A549 (cell line): ENCODE data around the gene KRTAP4-2. TPM values are rescaled to one million over a fixed set of nuclear protein-coding genes. Genes with fewer than 3 reads are reported as not detected.

Source experiments
- ATAC-seq, 2 experiments: fragments of 200-7000 bp in 1 of 2; fragments of >200 bp in 1 of 2; cut with Nextera tagmentation in 1 of 2; cut with Tn5 transposase in 1 of 2; 3 replicates each; pipeline versions ENCODE4 v1.8.0 to v1.9.1; 2018 to 2020; ENCODE audit warnings: mild to moderate bottlenecking in 1 of 2, moderate library complexity in 1 of 2
- CTCF ChIA-PET: fragments of 300-600 bp; sonication (Branson Sonifier 250); formaldehyde crosslinking; extraction: SDS; loops from one replicate; lab custom pipeline; 2021; ENCODE audit warnings: antibody characterized with exemption, inconsistent platforms; lab: Yijun Ruan, JAX
- POLR2A ChIA-PET: fragments of 350-600 bp; formaldehyde crosslinking; extraction: SDS; loops from one replicate; lab custom pipeline; 2021; ENCODE audit warnings: antibody characterized with exemption, inconsistent platforms; lab: Yijun Ruan, JAX
- DNase-seq, 2 experiments: peaks; one replicate each; pipeline versions ENCODE4 v3.0.0 to v3.0.0-alpha.2; 2011 to 2016; ENCODE audit warnings: low read depth in 1 of 2, low spot score in 1 of 2
- FAIRE-seq: peaks from 2 replicates; lab custom pipeline; 2011; peaks lifted over from hg19 to GRCh38; lab: Jason Lieb, UNC
- H3K27ac ChIP-seq, 2 experiments: fragments of >200 bp; sonication (Bioruptor Twin); formaldehyde crosslinking; 3 replicates each; pipeline ENCODE4 v1.5.1; 2016 to 2017
- H3K4me1 ChIP-seq: fragments of >200 bp; sonication (Bioruptor Twin); formaldehyde crosslinking; 3 replicates; pipeline ENCODE4 v1.6.1; 2016
- H3K4me2 ChIP-seq: fragments of >200 bp; sonication (Bioruptor Twin); formaldehyde crosslinking; 3 replicates; pipeline ENCODE4 v1.6.1; 2016
- H3K4me3 ChIP-seq: fragments of >200 bp; sonication (Bioruptor Twin); formaldehyde crosslinking; 3 replicates; pipeline ENCODE4 v1.5.1; 2016
- H3K9me3 ChIP-seq: fragments of >200 bp; sonication (Bioruptor Twin); formaldehyde crosslinking; 3 replicates; pipeline ENCODE4 v1.6.1; 2016
- CHD4 ChIP-seq: fragments of 200-600 bp; sonication (generic); IDR thresholded peaks from 2 replicates; pipeline ENCODE4 v1.6.1; 2016; ENCODE audit warnings: antibody characterized with exemption, mild to moderate bottlenecking, borderline replicate concordance
- E2F6 ChIP-seq: IDR thresholded peaks from 2 replicates; pipeline ENCODE4 v1.6.1; 2012; ENCODE audit warnings: low read depth, borderline replicate concordance
- EP300 ChIP-seq, 2 experiments: fragments of >200 bp; sonication (Bioruptor Twin); formaldehyde crosslinking; IDR thresholded peaks; 2 replicates in 1 of 2; 3 replicates in 1 of 2; pipeline ENCODE4 v1.6.1; 2016 to 2017
- FOSL2 ChIP-seq, 2 experiments: fragments of 450-650 bp in 1 of 2; fragments of >200 bp in 1 of 2; sonication (Bioruptor Twin) in 1 of 2; formaldehyde crosslinking; IDR thresholded peaks; 2 replicates each; pipeline versions ENCODE4 v1.5.0 to v1.6.1; 2016 to 2020; ENCODE audit warnings: mild to moderate bottlenecking in 1 of 2, moderate library complexity in 1 of 2
- HOXA7 ChIP-seq: fragments of 250-450 bp; sonication (Bioruptor Pico); IDR thresholded peaks from 2 replicates; pipeline ENCODE4 v1.5.0; 2020; ENCODE audit warnings: mild to moderate bottlenecking, moderate library complexity
- JUN ChIP-seq, 2 experiments: fragments of >200 bp; sonication (Bioruptor Twin); formaldehyde crosslinking; IDR thresholded peaks; 2 replicates in 1 of 2; 3 replicates in 1 of 2; pipeline ENCODE4 v1.6.1; 2016 to 2017
- JUNB ChIP-seq: fragments of >200 bp; sonication (Bioruptor Twin); formaldehyde crosslinking; IDR thresholded peaks from 2 replicates; pipeline ENCODE4 v1.6.1; 2016
- KDM1A ChIP-seq: fragments of 200-600 bp; sonication (generic); IDR thresholded peaks from 2 replicates; pipeline ENCODE4 v1.6.1; 2016; ENCODE audit warnings: low read depth, mild to moderate bottlenecking
- KDM5A ChIP-seq: fragments of 200-600 bp; sonication (generic); IDR thresholded peaks from 2 replicates; pipeline ENCODE4 v1.6.1; 2016; ENCODE audit warnings: antibody characterized with exemption, mild to moderate bottlenecking
- MAX ChIP-seq: IDR thresholded peaks from 2 replicates; pipeline ENCODE4 v1.6.1; 2012
- MYC ChIP-seq: IDR thresholded peaks from 2 replicates; pipeline ENCODE4 v1.6.1; 2012; ENCODE audit warnings: mild to moderate bottlenecking, inconsistent platforms, low read length, improper control_type of control experiment, borderline replicate concordance
- NR3C1 ChIP-seq: fragments of >200 bp; sonication (Bioruptor Twin); formaldehyde crosslinking; IDR thresholded peaks from 3 replicates; pipeline ENCODE4 v1.6.1; 2017
- PHF8 ChIP-seq: fragments of 200-600 bp; sonication (generic); IDR thresholded peaks from 2 replicates; pipeline ENCODE4 v1.6.1; 2016; ENCODE audit warnings: low read depth, mild to moderate bottlenecking, antibody characterized with exemption, moderate library complexity, borderline replicate concordance
- POLR2A ChIP-seq: IDR thresholded peaks from 2 replicates; pipeline ENCODE4 v1.6.1; 2012; ENCODE audit warnings: mild to moderate bottlenecking, low read length
- POLR2AphosphoS2 ChIP-seq: conservative IDR thresholded peaks from 2 replicates; pipeline ENCODE4 v1.6.1; 2012; ENCODE audit warnings: low read length, improper control_type of control experiment, inconsistent platforms
- RARB ChIP-seq: fragments of 250-450 bp; sonication (Bioruptor Pico); IDR thresholded peaks from 2 replicates; pipeline ENCODE4 v1.8.0; 2021; ENCODE audit warnings: mild to moderate bottlenecking, moderate library complexity
- RNF2 ChIP-seq: fragments of 200-600 bp; sonication (generic); IDR thresholded peaks from 2 replicates; pipeline ENCODE4 v1.6.1; 2016; ENCODE audit warnings: low read depth, mild to moderate bottlenecking, antibody characterized with exemption, moderate library complexity, borderline replicate concordance
- SREBF2 ChIP-seq: fragments of 450-650 bp; IDR thresholded peaks from 2 replicates; pipeline ENCODE4 v1.6.1; 2014; ENCODE audit warnings: mild to moderate bottlenecking, moderate library complexity
- TP53 ChIP-seq: fragments of 250-450 bp; sonication (Bioruptor Pico); IDR thresholded peaks from 2 replicates; pipeline ENCODE4 v1.5.0; 2021; ENCODE audit warnings: mild to moderate bottlenecking, moderate library complexity
- ZC3H11A ChIP-seq: fragments of 450-650 bp; IDR thresholded peaks from 2 replicates; pipeline ENCODE4 v1.6.1; 2014; ENCODE audit warnings: antibody characterized with exemption, mild to moderate bottlenecking
- WGBS: methylation state at CpG from one replicate; pipeline ENCODE4 v1.1.6; 2017; ENCODE audit errors: missing lambda C conversion rate; 5-methylcytosine and 5-hydroxymethylcytosine counted together
- polyA plus RNA-seq, 4 experiments: library from polyadenylated mRNA; depleted of rRNA in 3 of 4; stranded (reverse); fragments of >200 nt; fragmentation: RNase III in 1 of 4; extraction: RNeasy Plus Mini Kit Qiagen cat#74134 plus additional on column Dnase treatment in 1 of 4; gene quantifications; 2 replicates in 3 of 4; 3 replicates in 1 of 4; pipeline ENCODE4 v1.2.3, GENCODE V29; 2011 to 2017
- small RNA-seq, 6 experiments: library from RNA; depleted of rRNA; stranded (forward); fragments of <200 nt; gene quantifications; one replicate each; pipeline ENCODE3, GENCODE V24; 2012

The KRTAP4-2 gene
- polyA plus RNA-seq, 2 of the 4 experiments (the other 2 are of a cell fraction): not detected

GRCh38 chr17:41133880-41134735, 43.9 kb downstream of the KRTAP4-2 start:
- DNase-seq (no peak), FAIRE-seq (peak; percentile 28), ATAC-seq (no peak)
- ChIA-PET POLR2A (no interaction called here), CTCF (interaction anchor here (0.7 kb wide), 1 partner anchor 11 kb away, joined by 3 read pairs; no protein-coding TSS in a partner anchor)
- Histone ChIP-seq H3K4me3 (no peak overlapping the region), H3K4me1 (0 out of 3 replicates have a peak, but pooled peaks cover 6% of the 10 kb centered on the region), H3K9me3 (no peaks in the 10 kb centered on the region), H3K4me2 (no peak overlapping the region), H3K27ac (no peak overlapping the region)
- WGBS: 52% methylated on average over 2 of the region's 2 CpGs
- TF ChIP-seq SREBF2 (no peak), RNF2 (no peak), NR3C1 (no peak), HOXA7 (no peak), POLR2A (no peak), CHD4 (no peak), E2F6 (no peak), MYC (no peak), POLR2AphosphoS2 (no peak), RARB (CRISPR knock-in tag) (no peak), KDM5A (no peak), TP53 (CRISPR knock-in tag) (no peak), MAX (no peak), PHF8 (no peak), EP300 (IDR thresholded peaks at IDR 0.05) (no peak), KDM1A (no peak), ZC3H11A (no peak)

- peak; percentile 97 for FAIRE-seq
- peak overlapping the region in 1 of 2 experiments; percentile 1; a peak in 1 of 6 replicates for H3K27ac ChIP-seq
- H3K4me1 ChIP-seq: 0 out of 3 replicates have a peak, but pooled peaks cover 6% of the 10 kb centered on the region
- ATAC-seq: no peak; a peak in 1 of 6 replicates
- 0 out of 3 replicates have a peak overlapping the region, but pooled peaks have one; percentile 7 for H3K4me2 ChIP-seq
- TF ChIP-seq JUN (IDR thresholded peaks at IDR 0.05) (no peak), FOSL2 (IDR thresholded peaks at IDR 0.05) (peak; percentile 49; the same call in 1 of the 2 replicates), FOSL2 (CRISPR knock-in tag; IDR thresholded peaks at IDR 0.05) (peak; percentile 75), JUNB (peak; percentile 60; the same call in 1 of the 2 replicates)
- H3K9me3 ChIP-seq: no peaks in the 10 kb centered on the region
- peak in 1 of 2 experiments; percentile 27 for DNase-seq
- ChIA-PET CTCF (interaction anchor here (1.0 kb wide), 1 partner anchor 190 kb away, joined by 3 read pairs; no protein-coding TSS in a partner anchor), POLR2A (no interaction called here)
- 56% methylated on average over 3 of the region's 3 CpGs for WGBS
- no peak overlapping the region for H3K4me3 ChIP-seq
Measured at GRCh38 chr17:41131979-41132378, 46.0 kb downstream of the KRTAP4-2 start.

Small RNA genes within 50 kb of the gene (small RNA-seq; reads per million reads assigned to genes)
- 0 reads per million in 6 experiments for gene KRTAP4-17P

Other genes starting within 250 kb of the KRTAP4-2 start
Only the 30 nearest of the 41 such genes appear.
- gene KRTAP1-5, start 151.0 kb downstream of the KRTAP4-2 start, polyA plus RNA-seq (2011; rRNA removed): not detected in 2 replicates
- not detected in 3 replicates for gene KRTAP1-5, start 151.0 kb downstream of the KRTAP4-2 start, polyA plus RNA-seq (2017; fragmentation: RNase III; extraction: RNeasy Plus Mini Kit Qiagen cat#74134 plus additional on column Dnase treatment)
- gene KRTAP1-4, start 148.0 kb downstream of the KRTAP4-2 start, polyA plus RNA-seq (2011; rRNA removed): not detected in 2 replicates
- gene KRTAP1-4, start 148.0 kb downstream of the KRTAP4-2 start, polyA plus RNA-seq (2017; fragmentation: RNase III; extraction: RNeasy Plus Mini Kit Qiagen cat#74134 plus additional on column Dnase treatment): not detected in 3 replicates
- not detected in 2 replicates for gene KRTAP1-3, start 143.3 kb downstream of the KRTAP4-2 start, polyA plus RNA-seq (2011; rRNA removed)
- not detected in 3 replicates for gene KRTAP1-3, start 143.3 kb downstream of the KRTAP4-2 start, polyA plus RNA-seq (2017; fragmentation: RNase III; extraction: RNeasy Plus Mini Kit Qiagen cat#74134 plus additional on column Dnase treatment)
- not detected in 2 replicates for gene KRTAP1-1, start 136.8 kb downstream of the KRTAP4-2 start, polyA plus RNA-seq (2011; rRNA removed)
- not detected in 3 replicates for gene KRTAP1-1, start 136.8 kb downstream of the KRTAP4-2 start, polyA plus RNA-seq (2017; fragmentation: RNase III; extraction: RNeasy Plus Mini Kit Qiagen cat#74134 plus additional on column Dnase treatment)
- gene KRTAP2-1, start 130.9 kb downstream of the KRTAP4-2 start, polyA plus RNA-seq (2011; rRNA removed): not detected in 2 replicates
- not detected in 3 replicates for gene KRTAP2-1, start 130.9 kb downstream of the KRTAP4-2 start, polyA plus RNA-seq (2017; fragmentation: RNase III; extraction: RNeasy Plus Mini Kit Qiagen cat#74134 plus additional on column Dnase treatment)
- not detected in 2 replicates for gene KRTAP2-2, start 123.0 kb downstream of the KRTAP4-2 start, polyA plus RNA-seq (2011; rRNA removed)
- not detected in 3 replicates for gene KRTAP2-2, start 123.0 kb downstream of the KRTAP4-2 start, polyA plus RNA-seq (2017; fragmentation: RNase III; extraction: RNeasy Plus Mini Kit Qiagen cat#74134 plus additional on column Dnase treatment)
- not detected in 2 replicates for gene KRTAP2-3, start 118.1 kb downstream of the KRTAP4-2 start, polyA plus RNA-seq (2011; rRNA removed)
- gene KRTAP2-3, start 118.1 kb downstream of the KRTAP4-2 start, polyA plus RNA-seq (2017; fragmentation: RNase III; extraction: RNeasy Plus Mini Kit Qiagen cat#74134 plus additional on column Dnase treatment): 0.10 TPM in 1 of 3 replicates, not detected in the others
- not detected in 2 replicates for gene KRTAP2-4, start 112.3 kb downstream of the KRTAP4-2 start, polyA plus RNA-seq (2011; rRNA removed)
- not detected in 3 replicates for gene KRTAP2-4, start 112.3 kb downstream of the KRTAP4-2 start, polyA plus RNA-seq (2017; fragmentation: RNase III; extraction: RNeasy Plus Mini Kit Qiagen cat#74134 plus additional on column Dnase treatment)
- gene KRTAP4-7, start 94.1 kb downstream of the KRTAP4-2 start, polyA plus RNA-seq (2011; rRNA removed): not detected in 2 replicates
- gene KRTAP4-7, start 94.1 kb downstream of the KRTAP4-2 start, polyA plus RNA-seq (2017; fragmentation: RNase III; extraction: RNeasy Plus Mini Kit Qiagen cat#74134 plus additional on column Dnase treatment): not detected in 3 replicates
- gene KRTAP4-8, start 80.1 kb downstream of the KRTAP4-2 start, polyA plus RNA-seq (2011; rRNA removed): not detected in 2 replicates
- gene KRTAP4-8, start 80.1 kb downstream of the KRTAP4-2 start, polyA plus RNA-seq (2017; fragmentation: RNase III; extraction: RNeasy Plus Mini Kit Qiagen cat#74134 plus additional on column Dnase treatment): not detected in 3 replicates
- gene KRTAP4-16, start 76.0 kb downstream of the KRTAP4-2 start, polyA plus RNA-seq (2011; rRNA removed): not detected in 2 replicates
- gene KRTAP4-16, start 76.0 kb downstream of the KRTAP4-2 start, polyA plus RNA-seq (2017; fragmentation: RNase III; extraction: RNeasy Plus Mini Kit Qiagen cat#74134 plus additional on column Dnase treatment): not detected in 3 replicates
- gene KRTAP4-9, start 72.8 kb downstream of the KRTAP4-2 start, polyA plus RNA-seq (2011; rRNA removed): not detected in 2 replicates
- not detected in 3 replicates for gene KRTAP4-9, start 72.8 kb downstream of the KRTAP4-2 start, polyA plus RNA-seq (2017; fragmentation: RNase III; extraction: RNeasy Plus Mini Kit Qiagen cat#74134 plus additional on column Dnase treatment)
- not detected in 2 replicates for gene KRTAP4-11, start 59.8 kb downstream of the KRTAP4-2 start, polyA plus RNA-seq (2011; rRNA removed)
- not detected in 3 replicates for gene KRTAP4-11, start 59.8 kb downstream of the KRTAP4-2 start, polyA plus RNA-seq (2017; fragmentation: RNase III; extraction: RNeasy Plus Mini Kit Qiagen cat#74134 plus additional on column Dnase treatment)
- gene KRTAP4-12, start 54.0 kb downstream of the KRTAP4-2 start, polyA plus RNA-seq (2011; rRNA removed): not detected in 2 replicates
- not detected in 3 replicates for gene KRTAP4-12, start 54.0 kb downstream of the KRTAP4-2 start, polyA plus RNA-seq (2017; fragmentation: RNase III; extraction: RNeasy Plus Mini Kit Qiagen cat#74134 plus additional on column Dnase treatment)
- gene KRTAP4-6, start 37.7 kb downstream of the KRTAP4-2 start, polyA plus RNA-seq (2011; rRNA removed): not detected in 2 replicates
- not detected in 3 replicates for gene KRTAP4-6, start 37.7 kb downstream of the KRTAP4-2 start, polyA plus RNA-seq (2017; fragmentation: RNase III; extraction: RNeasy Plus Mini Kit Qiagen cat#74134 plus additional on column Dnase treatment)
- not detected in 2 replicates for gene KRTAP4-5, start 28.4 kb downstream of the KRTAP4-2 start, polyA plus RNA-seq (2011; rRNA removed)
- not detected in 3 replicates for gene KRTAP4-5, start 28.4 kb downstream of the KRTAP4-2 start, polyA plus RNA-seq (2017; fragmentation: RNase III; extraction: RNeasy Plus Mini Kit Qiagen cat#74134 plus additional on column Dnase treatment)
- not detected in 2 replicates for gene KRTAP4-4, start 17.5 kb downstream of the KRTAP4-2 start, polyA plus RNA-seq (2011; rRNA removed)
- not detected in 3 replicates for gene KRTAP4-4, start 17.5 kb downstream of the KRTAP4-2 start, polyA plus RNA-seq (2017; fragmentation: RNase III; extraction: RNeasy Plus Mini Kit Qiagen cat#74134 plus additional on column Dnase treatment)
- gene KRTAP4-3, start 10.0 kb downstream of the KRTAP4-2 start, polyA plus RNA-seq (2011; rRNA removed): not detected in 2 replicates
- gene KRTAP4-3, start 10.0 kb downstream of the KRTAP4-2 start, polyA plus RNA-seq (2017; fragmentation: RNase III; extraction: RNeasy Plus Mini Kit Qiagen cat#74134 plus additional on column Dnase treatment): not detected in 3 replicates
- gene KRTAP4-1, start 6.7 kb upstream of the KRTAP4-2 start, polyA plus RNA-seq (2011; rRNA removed): 0.32 TPM in 2 replicates
- 0.12 TPM in 2 of 3 replicates, not detected in the other for gene KRTAP4-1, start 6.7 kb upstream of the KRTAP4-2 start, polyA plus RNA-seq (2017; fragmentation: RNase III; extraction: RNeasy Plus Mini Kit Qiagen cat#74134 plus additional on column Dnase treatment)
- not detected in 2 replicates for gene KRTAP9-1, start 11.7 kb upstream of the KRTAP4-2 start, polyA plus RNA-seq (2011; rRNA removed)
- not detected in 3 replicates for gene KRTAP9-1, start 11.7 kb upstream of the KRTAP4-2 start, polyA plus RNA-seq (2017; fragmentation: RNase III; extraction: RNeasy Plus Mini Kit Qiagen cat#74134 plus additional on column Dnase treatment)
- gene KRTAP9-2, start 48.4 kb upstream of the KRTAP4-2 start, polyA plus RNA-seq (2011; rRNA removed): not detected in 2 replicates
- not detected in 3 replicates for gene KRTAP9-2, start 48.4 kb upstream of the KRTAP4-2 start, polyA plus RNA-seq (2017; fragmentation: RNase III; extraction: RNeasy Plus Mini Kit Qiagen cat#74134 plus additional on column Dnase treatment)
- not detected in 2 replicates for gene KRTAP9-3, start 54.2 kb upstream of the KRTAP4-2 start, polyA plus RNA-seq (2011; rRNA removed)
- not detected in 3 replicates for gene KRTAP9-3, start 54.2 kb upstream of the KRTAP4-2 start, polyA plus RNA-seq (2017; fragmentation: RNase III; extraction: RNeasy Plus Mini Kit Qiagen cat#74134 plus additional on column Dnase treatment)
- gene KRTAP9-8, start 59.8 kb upstream of the KRTAP4-2 start, polyA plus RNA-seq (2011; rRNA removed): not detected in 2 replicates
- not detected in 3 replicates for gene KRTAP9-8, start 59.8 kb upstream of the KRTAP4-2 start, polyA plus RNA-seq (2017; fragmentation: RNase III; extraction: RNeasy Plus Mini Kit Qiagen cat#74134 plus additional on column Dnase treatment)
- gene KRTAP9-4, start 71.5 kb upstream of the KRTAP4-2 start, polyA plus RNA-seq (2011; rRNA removed): not detected in 2 replicates
- not detected in 3 replicates for gene KRTAP9-4, start 71.5 kb upstream of the KRTAP4-2 start, polyA plus RNA-seq (2017; fragmentation: RNase III; extraction: RNeasy Plus Mini Kit Qiagen cat#74134 plus additional on column Dnase treatment)
- not detected in 2 replicates for gene KRTAP9-9, start 77.2 kb upstream of the KRTAP4-2 start, polyA plus RNA-seq (2011; rRNA removed)
- not detected in 3 replicates for gene KRTAP9-9, start 77.2 kb upstream of the KRTAP4-2 start, polyA plus RNA-seq (2017; fragmentation: RNase III; extraction: RNeasy Plus Mini Kit Qiagen cat#74134 plus additional on column Dnase treatment)
- not detected in 2 replicates for gene KRTAP9-6, start 87.2 kb upstream of the KRTAP4-2 start, polyA plus RNA-seq (2011; rRNA removed)
- not detected in 3 replicates for gene KRTAP9-6, start 87.2 kb upstream of the KRTAP4-2 start, polyA plus RNA-seq (2017; fragmentation: RNase III; extraction: RNeasy Plus Mini Kit Qiagen cat#74134 plus additional on column Dnase treatment)
- not detected in 2 replicates for gene KRTAP9-7, start 97.5 kb upstream of the KRTAP4-2 start, polyA plus RNA-seq (2011; rRNA removed)
- gene KRTAP9-7, start 97.5 kb upstream of the KRTAP4-2 start, polyA plus RNA-seq (2017; fragmentation: RNase III; extraction: RNeasy Plus Mini Kit Qiagen cat#74134 plus additional on column Dnase treatment): not detected in 3 replicates
- not detected in 2 replicates for gene KRTAP29-1, start 124.6 kb upstream of the KRTAP4-2 start, polyA plus RNA-seq (2011; rRNA removed)
- gene KRTAP29-1, start 124.6 kb upstream of the KRTAP4-2 start, polyA plus RNA-seq (2017; fragmentation: RNase III; extraction: RNeasy Plus Mini Kit Qiagen cat#74134 plus additional on column Dnase treatment): not detected in 3 replicates
- not detected in 2 replicates for gene KRTAP16-1, start 131.1 kb upstream of the KRTAP4-2 start, polyA plus RNA-seq (2011; rRNA removed)
- not detected in 3 replicates for gene KRTAP16-1, start 131.1 kb upstream of the KRTAP4-2 start, polyA plus RNA-seq (2017; fragmentation: RNase III; extraction: RNeasy Plus Mini Kit Qiagen cat#74134 plus additional on column Dnase treatment)
- not detected in 2 replicates for gene KRTAP17-1, start 137.5 kb upstream of the KRTAP4-2 start, polyA plus RNA-seq (2011; rRNA removed)
- gene KRTAP17-1, start 137.5 kb upstream of the KRTAP4-2 start, polyA plus RNA-seq (2017; fragmentation: RNase III; extraction: RNeasy Plus Mini Kit Qiagen cat#74134 plus additional on column Dnase treatment): not detected in 3 replicates